HG03064 (cell line): ENCODE data around the gene SORCS2.

Experiments
- ATAC-seq: cut with Tn5 transposase; IDR thresholded peaks from one replicate; pipeline ENCODE4 v1.9.1; 2021; ENCODE audit warnings: low read depth; ENCODE audit not compliant: unreplicated experiment

Gene SORCS2

DNA sequence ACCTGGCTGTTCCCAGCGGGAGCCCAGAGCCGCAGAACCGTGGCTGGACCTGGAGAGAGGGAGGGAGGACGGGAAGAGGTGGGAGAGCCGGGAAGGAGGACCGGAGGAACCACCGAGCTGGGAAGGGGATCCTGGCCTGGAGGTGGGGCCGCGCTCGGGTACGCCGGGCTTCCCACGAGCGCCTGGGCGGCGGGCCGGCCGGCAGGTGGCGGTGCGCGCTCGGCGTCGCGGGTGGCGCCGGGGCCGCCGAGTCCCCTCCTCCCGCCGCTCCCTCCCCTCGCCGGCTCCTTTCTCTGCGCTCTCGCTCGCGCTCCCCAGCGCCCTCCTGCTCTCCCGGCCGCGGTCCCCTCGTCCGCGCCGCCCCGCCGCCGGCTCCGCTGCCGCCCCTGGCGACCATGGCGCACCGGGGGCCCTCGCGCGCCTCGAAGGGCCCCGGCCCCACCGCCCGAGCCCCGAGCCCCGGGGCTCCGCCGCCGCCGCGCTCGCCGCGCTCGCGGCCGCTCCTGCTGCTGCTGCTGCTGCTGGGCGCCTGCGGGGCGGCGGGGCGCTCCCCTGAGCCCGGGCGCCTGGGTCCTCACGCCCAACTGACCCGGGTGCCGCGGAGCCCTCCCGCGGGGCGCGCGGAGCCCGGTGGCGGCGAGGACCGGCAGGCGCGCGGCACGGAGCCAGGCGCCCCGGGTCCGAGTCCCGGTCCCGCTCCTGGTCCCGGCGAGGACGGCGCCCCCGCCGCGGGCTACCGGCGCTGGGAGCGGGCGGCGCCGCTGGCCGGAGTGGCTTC lies at the start of gene SORCS2:
SORCS2 (plus strand) TSS at position 287 of the 778 bp plus-strand sequence.
- ATAC-seq: no peak

GRCh38 chr4:7144374-7145290 lies 47.7 kb upstream of the SORCS2 start:
- no peak for ATAC-seq

GRCh38 chr4:7145291-7145934 lies 46.9 kb upstream of the SORCS2 start:
- no peak for ATAC-seq

GRCh38 chr4:7146059-7146785 lies 46.1 kb upstream of the SORCS2 start:
- ATAC-seq: no peak

GRCh38 chr4:7146786-7147115 lies 45.6 kb upstream of the SORCS2 start:
- no peak for ATAC-seq

DNA sequence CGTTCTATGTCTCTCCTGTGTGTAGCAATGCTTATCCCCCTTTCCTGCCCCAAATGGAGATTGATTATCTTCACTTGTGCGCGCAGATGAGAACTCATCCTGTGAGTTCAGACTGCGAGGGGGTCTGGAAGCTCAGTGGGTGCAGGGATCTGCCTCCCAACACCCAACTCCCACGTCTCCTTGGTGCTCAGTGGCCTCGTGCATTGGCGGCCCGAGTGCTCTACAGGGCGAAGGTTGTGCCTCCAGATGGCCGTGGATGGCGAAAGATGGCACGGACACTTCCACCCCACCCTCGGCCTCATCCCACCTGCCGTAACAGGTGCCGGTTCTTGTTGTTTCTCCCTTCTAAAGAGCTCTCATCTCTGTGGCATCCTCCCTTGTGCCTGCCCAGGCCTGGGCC lies 45.1 kb upstream of the SORCS2 start:
- no peak for ATAC-seq

DNA sequence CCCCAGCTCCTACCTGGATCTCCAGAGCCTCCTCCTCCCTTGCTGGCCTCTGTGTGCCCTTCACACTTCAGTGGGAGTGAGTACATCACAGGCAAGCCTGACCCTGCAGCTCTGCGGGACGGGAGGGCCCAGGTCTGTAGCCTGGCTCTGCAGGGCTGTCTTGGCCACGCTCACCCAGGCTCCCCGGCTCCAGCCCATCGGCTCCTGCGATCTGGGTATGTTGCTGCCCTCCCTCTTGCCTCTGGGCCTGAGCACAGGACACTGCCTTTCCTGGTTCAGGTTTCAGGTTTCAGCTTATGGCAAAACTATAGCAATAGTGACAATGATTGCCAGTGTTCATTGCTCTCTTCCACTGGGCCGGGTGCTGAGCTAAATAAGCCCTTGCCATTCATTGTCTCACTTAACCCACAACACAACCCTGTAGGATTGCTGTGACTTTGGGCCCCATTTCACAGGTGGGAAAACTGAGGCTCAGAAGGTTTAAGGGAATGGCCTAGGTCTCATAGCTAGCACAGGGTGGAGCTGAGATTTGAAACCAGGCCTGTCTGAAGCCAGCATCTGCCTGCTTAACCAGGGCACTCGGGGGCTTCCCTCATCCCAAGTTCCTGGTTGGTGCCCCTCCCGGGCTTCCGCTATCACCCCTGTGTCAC lies 44.6 kb upstream of the SORCS2 start:
- ATAC-seq: no peak

GRCh38 chr4:7148337-7148736 lies 44.0 kb upstream of the SORCS2 start:
- ATAC-seq: no peak

- ATAC-seq: no peak
These were observed 42.2 kb upstream of the SORCS2 start for GRCh38 chr4:7150036-7150635.

DNA sequence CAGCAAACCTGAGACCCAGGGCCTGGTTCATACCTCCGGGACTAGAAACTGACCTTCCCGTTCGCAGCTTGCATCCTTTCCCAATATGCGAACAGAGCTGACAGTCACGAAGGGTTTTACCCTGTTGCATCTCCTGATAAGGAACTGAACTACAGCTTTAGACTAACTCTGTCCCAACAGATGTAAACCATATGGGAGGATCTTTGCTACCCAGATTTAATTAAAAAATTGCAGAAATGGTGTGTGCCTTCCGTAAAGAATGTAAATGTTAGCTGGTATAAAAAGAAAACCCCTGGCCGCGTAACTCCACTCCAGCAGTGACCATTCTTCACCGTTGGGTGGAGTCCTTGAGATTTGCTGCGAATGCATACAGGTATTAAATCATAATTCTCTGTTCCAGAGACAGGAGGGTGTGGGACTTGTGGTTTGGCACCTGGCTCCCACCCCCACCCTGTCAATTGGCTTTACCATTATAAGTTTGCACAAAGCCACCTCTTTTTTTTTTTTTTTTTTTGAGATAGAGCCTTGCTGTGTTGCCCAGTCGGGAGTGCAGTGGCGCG lies 40.6 kb upstream of the SORCS2 start:
- no peak for ATAC-seq

GRCh38 chr4:7153711-7154110 lies 38.6 kb upstream of the SORCS2 start:
- no peak for ATAC-seq

DNA sequence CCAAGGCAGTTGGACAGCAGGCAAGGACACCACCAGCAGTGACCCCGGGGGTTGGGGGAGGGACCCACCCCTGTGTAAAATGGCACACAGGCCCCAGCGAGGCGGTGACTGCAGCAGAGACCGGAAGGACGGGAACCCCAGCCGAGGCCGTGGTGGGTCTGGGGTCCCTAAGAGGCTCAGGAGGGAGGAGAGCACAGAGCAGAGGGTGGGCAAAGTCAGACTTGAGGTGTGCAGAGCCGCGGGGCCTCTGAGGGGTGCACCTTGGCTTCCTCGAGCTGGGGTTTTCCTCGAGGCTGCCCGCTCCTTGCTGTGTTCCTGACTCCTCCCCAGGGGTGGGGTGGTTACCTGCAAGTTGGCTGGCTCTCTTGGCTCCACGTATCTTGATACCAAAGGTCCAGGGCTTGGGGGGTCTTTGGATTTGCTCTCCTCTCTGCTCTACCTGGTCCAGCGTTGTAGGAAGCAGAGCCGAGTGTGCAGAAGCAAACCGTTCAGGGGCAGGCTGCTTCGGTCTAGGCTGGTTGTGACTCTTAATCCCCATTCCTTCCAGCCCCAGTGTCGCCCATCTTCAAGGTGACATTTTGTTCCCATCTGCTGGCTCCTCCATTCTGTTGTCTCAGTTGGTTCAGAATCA lies 37.9 kb upstream of the SORCS2 start:
- no peak for ATAC-seq

DNA sequence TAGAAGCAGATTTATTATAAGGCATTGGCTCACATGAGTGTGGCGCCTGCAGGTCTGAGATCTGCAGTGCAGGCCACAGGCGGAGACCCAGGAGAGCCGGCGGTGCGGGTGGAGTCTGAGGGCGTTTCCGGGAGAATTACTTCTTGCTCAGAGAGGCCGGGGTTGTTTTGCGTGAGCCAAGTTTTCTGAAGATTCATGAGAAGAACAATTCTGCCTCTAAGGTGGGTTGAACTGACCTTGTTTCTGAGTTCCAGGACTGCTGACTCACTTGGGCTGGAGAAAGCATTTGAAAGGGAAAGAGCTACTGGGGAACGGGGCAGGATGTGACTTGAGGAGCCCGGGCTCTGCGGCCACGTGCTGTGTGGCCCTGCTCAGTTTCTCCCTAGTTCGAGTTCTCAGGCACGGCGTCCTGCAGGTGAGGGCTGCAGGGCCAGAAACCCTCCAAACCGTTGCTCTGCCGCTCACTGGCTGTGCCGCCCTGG lies 36.7 kb upstream of the SORCS2 start:
- no peak for ATAC-seq

DNA sequence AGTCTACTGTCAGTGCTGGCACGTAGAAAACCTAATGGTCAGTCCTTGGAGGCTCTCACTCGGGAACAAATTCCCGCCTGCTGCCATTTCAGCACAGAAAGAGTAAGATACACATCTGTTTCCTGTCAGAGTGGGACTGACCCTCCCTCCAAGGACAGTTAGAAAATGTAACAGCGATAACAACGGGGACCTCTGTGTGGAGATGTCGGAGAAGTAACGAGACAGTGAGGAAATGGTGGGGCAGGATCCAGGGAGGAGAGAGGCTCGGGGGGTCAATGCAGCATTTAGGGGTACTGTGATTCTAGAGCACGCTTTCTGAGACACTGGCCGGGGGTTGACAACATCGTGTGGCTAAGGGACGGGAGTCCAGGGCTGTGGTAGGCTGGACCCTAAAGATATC lies 36.0 kb upstream of the SORCS2 start:
- no peak for ATAC-seq

- no peak for ATAC-seq
These were observed 35.4 kb upstream of the SORCS2 start for GRCh38 chr4:7156761-7157488.

DNA sequence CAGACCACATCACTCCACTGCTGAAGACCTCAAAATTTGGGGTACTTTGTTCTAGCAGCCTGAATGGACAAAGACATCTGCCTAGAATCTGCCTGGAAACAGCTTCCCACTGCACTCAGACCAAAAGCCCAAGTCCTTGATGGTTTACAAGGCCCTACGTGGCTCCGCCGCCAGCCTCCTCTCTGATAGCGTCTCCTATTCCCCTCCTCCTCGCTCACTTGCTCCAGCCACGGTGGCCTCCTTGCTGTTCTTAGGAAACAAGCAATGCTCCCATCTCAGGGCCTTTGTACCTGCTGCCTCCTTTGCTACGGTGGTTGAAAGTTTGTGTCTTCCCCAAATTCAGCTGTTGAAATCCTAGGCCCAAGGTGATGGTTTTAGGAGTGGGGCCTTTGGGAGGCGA lies 34.7 kb upstream of the SORCS2 start:
- no peak for ATAC-seq

GRCh38 chr4:7158081-7158750 lies 34.1 kb upstream of the SORCS2 start:
- no peak for ATAC-seq

GRCh38 chr4:7158991-7159390 lies 33.3 kb upstream of the SORCS2 start:
- no peak for ATAC-seq
